K562 (cell line): ENCODE measurements around the gene PUS3.

Source experiments
- BRF1 ChIP-seq: IDR thresholded peaks from 3 replicates; pipeline ENCODE4 v1.6.1; 2011; ENCODE audit warnings: borderline replicate concordance, mild to moderate bottlenecking; ENCODE audit not compliant: insufficient read length; ENCODE audit errors: extremely low read depth
- CGGBP1 ChIP-seq: fragments of 250-450 bp; sonication (Bioruptor Pico); IDR thresholded peaks from 2 replicates; pipeline ENCODE4 v1.9.0; 2021; ENCODE audit warnings: mild to moderate bottlenecking
- CTCF ChIP-seq, 3 experiments: IDR thresholded peaks in 2 of 3; conservative IDR thresholded peaks in 1 of 3; 2 replicates each; pipeline ENCODE4 v1.5.1; 2011 to 2012; ENCODE audit warnings: low read length in 3 of 3, mild to moderate bottlenecking in 3 of 3, control low read depth in 2 of 3, improper control_type of control experiment in 1 of 3, inconsistent platforms in 1 of 3, low read depth in 1 of 3, mixed read lengths in 1 of 3, moderate library complexity in 1 of 3; ENCODE audit not compliant: insufficient read depth in 2 of 3
- FOXM1 ChIP-seq, 2 experiments: fragments of 450-650 bp in 1 of 2; sonication (generic) in 1 of 2; formaldehyde crosslinking in 1 of 2; IDR thresholded peaks; 2 replicates each; pipeline versions ENCODE4 v1.6.1 to v1.9.0; 2017 to 2022; ENCODE audit warnings: low read depth in 2 of 2, mild to moderate bottlenecking in 2 of 2, missing genetic modification reagents in 1 of 2, moderate library complexity in 1 of 2
- HINFP ChIP-seq: fragments of 450-650 bp; conservative IDR thresholded peaks from 2 replicates; pipeline ENCODE4 v1.6.1; 2016; ENCODE audit warnings: missing genetic modification characterization, low read depth, mild to moderate bottlenecking, control low read depth, missing compliant biosample characterization
- KDM1A ChIP-seq, 2 experiments: fragments of 450-650 bp; IDR thresholded peaks; 2 replicates each; pipeline ENCODE4 v1.6.1; 2016; ENCODE audit warnings: mild to moderate bottlenecking in 2 of 2
- MBD2 ChIP-seq: sonication (generic); IDR thresholded peaks from 2 replicates; pipeline ENCODE4 v1.6.1; 2016; ENCODE audit warnings: low read depth, borderline replicate concordance
- POLR2A ChIP-seq: fragments of 450-650 bp; conservative IDR thresholded peaks from 2 replicates; pipeline ENCODE4 v1.6.1; 2016
- RAD21 ChIP-seq, 2 experiments: fragments of 250-450 bp in 1 of 2; fragments of 450-650 bp in 1 of 2; sonication (Bioruptor Pico) in 1 of 2; formaldehyde crosslinking in 1 of 2; IDR thresholded peaks in 1 of 2; conservative IDR thresholded peaks in 1 of 2; 2 replicates each; pipeline versions ENCODE4 v1.4.0 to v1.8.0; 2020 to 2022; ENCODE audit warnings: mild to moderate bottlenecking in 2 of 2, moderate library complexity in 1 of 2
- ZNF143 ChIP-seq: sonication (generic); formaldehyde crosslinking; IDR thresholded peaks from 2 replicates; pipeline ENCODE4 v1.9.0; 2022; ENCODE audit warnings: mild to moderate bottlenecking, missing genetic modification reagents
- ZNF232 ChIP-seq: sonication (generic); formaldehyde crosslinking; IDR thresholded peaks from 2 replicates; pipeline ENCODE4 v1.8.0; 2022; ENCODE audit warnings: mild to moderate bottlenecking, missing genetic modification reagents
- TF ChIP-seq, protein P1 (sequence below): fragments of 250-450 bp; sonication (Bioruptor Pico); IDR thresholded peaks from 2 replicates; pipeline ENCODE4 v1.5.0; 2020; ENCODE audit warnings: mild to moderate bottlenecking

DNA sequence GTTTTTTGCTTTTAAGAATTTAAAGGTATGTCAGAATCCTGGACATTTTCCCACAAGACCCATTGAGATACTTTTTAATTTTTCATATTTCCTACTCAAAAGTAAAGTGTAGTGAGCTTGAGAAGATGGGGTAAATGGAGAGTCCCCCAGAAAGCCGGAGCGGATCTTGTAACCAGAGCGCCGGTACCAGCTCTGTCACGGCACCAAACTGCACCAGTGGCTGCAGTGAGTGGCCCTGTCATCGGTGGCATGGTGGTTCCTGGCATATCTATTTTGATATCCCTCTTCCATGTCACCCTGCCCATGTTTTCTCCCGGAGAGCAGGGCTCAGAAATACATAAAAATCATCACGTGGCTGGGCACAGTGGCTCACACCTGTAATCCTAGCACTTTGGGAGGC is 20.6 kb upstream of the PUS3 start:
- TF ChIP-seq CTCF (IDR thresholded peaks at IDR 0.05 in 2 of 3, conservative IDR thresholded peaks at IDR 0.05 in 1 of 3; ENCODE audit: insufficient read depth in 2 of 3, low read depth in 1 of 3, low read length in 3 of 3): no peak
- TF ChIP-seq RAD21 (CRISPR knock-in tag; conservative IDR thresholded peaks at IDR 0.05 in 1 of 2, IDR thresholded peaks at IDR 0.05 in 1 of 2): no peak
- TF ChIP-seq KDM1A (IDR thresholded peaks at IDR 0.05): no peak
- no peak for TF ChIP-seq POLR2A
- no peak for TF ChIP-seq FOXM1 (IDR thresholded peaks at IDR 0.05; ENCODE audit: low read depth)
- no peak for TF ChIP-seq FOXM1 (CRISPR knock-in tag; IDR thresholded peaks at IDR 0.05; ENCODE audit: low read depth)
- TF ChIP-seq BRF1: no peak
- TF ChIP-seq ZNF232 (CRISPR knock-in tag): no peak
- no peak for TF ChIP-seq ZNF143 (CRISPR knock-in tag)
- TF ChIP-seq, protein P1, sequence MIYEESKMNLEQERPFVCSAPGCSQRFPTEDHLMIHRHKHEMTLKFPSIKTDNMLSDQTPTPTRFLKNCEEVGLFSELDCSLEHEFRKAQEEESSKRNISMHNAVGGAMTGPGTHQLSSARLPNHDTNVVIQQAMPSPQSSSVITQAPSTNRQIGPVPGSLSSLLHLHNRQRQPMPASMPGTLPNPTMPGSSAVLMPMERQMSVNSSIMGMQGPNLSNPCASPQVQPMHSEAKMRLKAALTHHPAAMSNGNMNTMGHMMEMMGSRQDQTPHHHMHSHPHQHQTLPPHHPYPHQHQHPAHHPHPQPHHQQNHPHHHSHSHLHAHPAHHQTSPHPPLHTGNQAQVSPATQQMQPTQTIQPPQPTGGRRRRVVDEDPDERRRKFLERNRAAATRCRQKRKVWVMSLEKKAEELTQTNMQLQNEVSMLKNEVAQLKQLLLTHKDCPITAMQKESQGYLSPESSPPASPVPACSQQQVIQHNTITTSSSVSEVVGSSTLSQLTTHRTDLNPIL (CRISPR knock-in tag): no peak
- TF ChIP-seq MBD2: no peak
- TF ChIP-seq HINFP (tag): no peak
- no peak for TF ChIP-seq CGGBP1 (CRISPR knock-in tag)
